H9 (cell line): ENCODE results near the gene PRPF18. TPM values are rescaled to one million over a fixed set of nuclear protein-coding genes. Genes with fewer than 3 reads are reported as not detected.

ENCODE experiments used
- DNase-seq: peaks from one replicate; pipeline ENCODE4 v3.0.0-alpha.2; 2017
- H2AFZ ChIP-seq: one replicate; pipeline ENCODE4 v1.6.1; 2013; ENCODE audit warnings: mild to moderate bottlenecking, low read length, control low read depth, moderate library complexity
- H2AK5ac ChIP-seq: 2 replicates; pipeline ENCODE4 v1.6.1; 2013; ENCODE audit warnings: low read length, control low read depth, mixed read lengths; ENCODE audit not compliant: insufficient read length
- H2BK120ac ChIP-seq: one replicate; pipeline ENCODE4 v1.6.1; 2013; ENCODE audit warnings: low read depth, mild to moderate bottlenecking, low read length, control low read depth, inconsistent platforms; ENCODE audit not compliant: poor library complexity, severe bottlenecking
- H2BK12ac ChIP-seq: 2 replicates; pipeline ENCODE4 v1.6.1; 2013; ENCODE audit warnings: low read length, control low read depth, mixed read lengths, low read depth; ENCODE audit not compliant: insufficient read length
- H2BK15ac ChIP-seq: 2 replicates; pipeline ENCODE4 v1.6.1; 2013; ENCODE audit warnings: low read depth, low read length, control low read depth
- H2BK20ac ChIP-seq: one replicate; pipeline ENCODE4 v1.6.1; 2013; ENCODE audit warnings: low read depth, mild to moderate bottlenecking, low read length, control low read depth, inconsistent platforms; ENCODE audit not compliant: poor library complexity, severe bottlenecking
- H2BK5ac ChIP-seq: 2 replicates; pipeline ENCODE4 v1.6.1; 2013; ENCODE audit warnings: low read length, control low read depth, mixed read lengths; ENCODE audit not compliant: insufficient read length
- H3K14ac ChIP-seq: 2 replicates; pipeline ENCODE4 v1.6.1; 2013; ENCODE audit warnings: low read length, control low read depth; ENCODE audit not compliant: insufficient read depth
- H3K18ac ChIP-seq: 2 replicates; pipeline ENCODE4 v1.6.1; 2013; ENCODE audit warnings: low read depth, mild to moderate bottlenecking, mixed read lengths, low read length, control low read depth; ENCODE audit not compliant: insufficient read length
- H3K23ac ChIP-seq: 2 replicates; pipeline ENCODE4 v1.6.1; 2013; ENCODE audit warnings: low read length, control low read depth, mixed read lengths, low read depth; ENCODE audit not compliant: insufficient read length
- H3K23me2 ChIP-seq: 2 replicates; pipeline ENCODE4 v1.6.1; 2013; ENCODE audit warnings: low read depth, mild to moderate bottlenecking, mixed read lengths, low read length, control low read depth; ENCODE audit not compliant: insufficient read length, poor library complexity, severe bottlenecking
- H3K27ac ChIP-seq: 2 replicates; pipeline ENCODE4 v1.5.1; 2013; ENCODE audit warnings: low read length, control low read depth, mixed read lengths, low read depth; ENCODE audit not compliant: insufficient read length
- H3K27me3 ChIP-seq: 2 replicates; pipeline ENCODE4 v1.6.1; 2013; ENCODE audit warnings: low read length, control low read depth, inconsistent platforms; ENCODE audit not compliant: insufficient read depth
- H3K4ac ChIP-seq: 2 replicates; pipeline ENCODE4 v1.6.1; 2013; ENCODE audit warnings: low read depth, mild to moderate bottlenecking, control low read depth, inconsistent platforms, low read length, moderate library complexity
- H3K4me1 ChIP-seq: 2 replicates; pipeline ENCODE4 v1.6.1; 2013; ENCODE audit warnings: low read length, control low read depth, inconsistent platforms; ENCODE audit not compliant: insufficient read depth
- H3K4me2 ChIP-seq: 2 replicates; pipeline ENCODE4 v1.6.1; 2013; ENCODE audit warnings: low read length, control low read depth, mixed read lengths; ENCODE audit not compliant: insufficient read length, insufficient read depth
- H3K56ac ChIP-seq: 2 replicates; pipeline ENCODE4 v1.6.1; 2013; ENCODE audit warnings: low read depth, mild to moderate bottlenecking, mixed read lengths, low read length, control low read depth; ENCODE audit not compliant: insufficient read length
- H3K79me1 ChIP-seq: 2 replicates; pipeline ENCODE4 v1.6.1; 2013; ENCODE audit warnings: low read depth, mild to moderate bottlenecking, moderate library complexity, low read length, control low read depth, inconsistent platforms; ENCODE audit not compliant: insufficient read depth, poor library complexity, severe bottlenecking
- H3K79me2 ChIP-seq: 2 replicates; pipeline ENCODE4 v1.6.1; 2013; ENCODE audit warnings: low read length, control low read depth, inconsistent platforms; ENCODE audit not compliant: insufficient read depth
- H3K9ac ChIP-seq: 2 replicates; pipeline ENCODE4 v1.6.1; 2013; ENCODE audit warnings: low read length, control low read depth, mixed read lengths; ENCODE audit not compliant: insufficient read length; ENCODE audit errors: extremely low read depth
- H3K9me3 ChIP-seq: one replicate; pipeline ENCODE4 v1.6.1; 2013; ENCODE audit warnings: low read depth, low read length, inconsistent platforms; ENCODE audit not compliant: control insufficient read depth
- H3T11ph ChIP-seq: one replicate; pipeline ENCODE4 v1.6.1; 2013; ENCODE audit warnings: mild to moderate bottlenecking, low read length, control low read depth, inconsistent platforms
- H4K20me1 ChIP-seq: one replicate; pipeline ENCODE4 v1.6.1; 2013; ENCODE audit not compliant: control insufficient read depth, insufficient read length, insufficient read depth
- H4K5ac ChIP-seq: 2 replicates; pipeline ENCODE4 v1.6.1; 2013; ENCODE audit warnings: low read depth, mild to moderate bottlenecking, mixed read lengths, low read length, control low read depth; ENCODE audit not compliant: insufficient read length
- H4K8ac ChIP-seq: replicated peaks from 2 replicates; pipeline ENCODE4 v1.6.1; 2013; ENCODE audit warnings: low read length, control low read depth, mixed read lengths, low read depth; ENCODE audit not compliant: insufficient read length
- H4K91ac ChIP-seq: 2 replicates; pipeline ENCODE4 v1.6.1; 2013; ENCODE audit warnings: low read depth, mild to moderate bottlenecking, moderate library complexity, mixed read lengths, low read length, control low read depth; ENCODE audit not compliant: insufficient read length
- H3K27ac Mint-ChIP-seq, 3 experiments: 2 replicates in 2 of 3; 3 replicates in 1 of 3; pipeline ENCODE4 v1.8.0; 2020 to 2021; ENCODE audit warnings: mixed read lengths in 3 of 3, mild to moderate bottlenecking in 1 of 3, moderate library complexity in 1 of 3
- H3K27me3 Mint-ChIP-seq: 2 replicates; pipeline ENCODE4 v1.8.0; 2021; ENCODE audit warnings: low read depth, mild to moderate bottlenecking, moderate library complexity, mixed read lengths
- H3K36me3 Mint-ChIP-seq, 3 experiments: 2 replicates in 2 of 3; 3 replicates in 1 of 3; pipeline ENCODE4 v1.8.0; 2020 to 2021; ENCODE audit warnings: low read depth in 3 of 3, mixed read lengths in 3 of 3; ENCODE audit not compliant: insufficient read depth in 1 of 3
- H3K4me1 Mint-ChIP-seq, 2 experiments: 2 replicates each; pipeline ENCODE4 v1.8.0; 2020; ENCODE audit warnings: mixed read lengths in 2 of 2
- H3K4me3 Mint-ChIP-seq, 2 experiments: 2 replicates in 1 of 2; 3 replicates in 1 of 2; pipeline ENCODE4 v1.8.0; 2020 to 2021; ENCODE audit warnings: mild to moderate bottlenecking in 2 of 2, mixed read lengths in 2 of 2, moderate library complexity in 1 of 2
- H3K9me3 Mint-ChIP-seq, 2 experiments: 2 replicates in 1 of 2; 3 replicates in 1 of 2; pipeline ENCODE4 v1.8.0; 2020; ENCODE audit warnings: mild to moderate bottlenecking in 2 of 2, mixed read lengths in 2 of 2, moderate library complexity in 1 of 2
- WGBS: extraction: QIAGEN DNeasy Blood & Tissue Kit; methylation state at CpG from one replicate; pipeline ENCODE4 v1.1.7; 2013; ENCODE audit warnings: missing lambda C conversion rate, low lambda C conversion rate, mixed read lengths; ENCODE audit not compliant: insufficient read length; ENCODE audit errors: extremely low coverage; 5-methylcytosine and 5-hydroxymethylcytosine counted together
- total RNA-seq: library from RNA; stranded (reverse); gene quantifications from 2 replicates; pipeline ENCODE4 v1.2.1, GENCODE V29; 2021
- TF ChIP-seq, protein P1 (sequence below): fragments of 200-600 bp; sonication (generic); conservative IDR thresholded peaks from 3 replicates; pipeline ENCODE4 v1.8.0; 2021; ENCODE audit warnings: antibody characterized with exemption, mild to moderate bottlenecking

Gene PRPF18
- total RNA-seq, 1 experiment from 2014 or later, result 17.1 TPM

DNA sequence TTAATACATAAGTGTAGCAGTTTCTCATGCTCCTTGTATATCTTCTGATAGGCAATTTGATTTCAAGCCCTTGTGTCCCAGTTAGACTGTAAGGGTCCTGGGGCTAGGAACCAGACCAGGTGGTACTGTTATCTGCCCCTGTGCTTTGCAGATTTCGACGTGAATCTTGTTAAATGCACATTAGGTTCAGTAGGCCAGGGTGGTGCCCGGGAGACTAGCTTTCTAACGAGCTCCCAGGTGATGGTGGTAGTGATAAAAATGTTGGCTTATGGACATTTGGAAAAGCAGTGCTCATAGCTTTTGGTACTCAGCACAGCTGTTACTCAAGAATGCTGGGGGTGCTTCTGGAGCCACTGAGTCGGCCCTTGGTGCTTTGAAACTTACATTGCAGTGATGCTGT lies 64.2 kb downstream of the PRPF18 start:
- H2BK15ac ChIP-seq, result no peak overlapping the region
- no peak overlapping the region for H3K27ac Mint-ChIP-seq
- no peak overlapping the region for H2AFZ ChIP-seq
- H4K8ac ChIP-seq, result no peak overlapping the region
- no peak overlapping the region for H3K4me2 ChIP-seq
- no peak overlapping the region for H4K5ac ChIP-seq
- H3K23me2 ChIP-seq, result no peaks in the 10 kb centered on the region
- no peak overlapping the region for H2BK12ac ChIP-seq
- H3K4ac ChIP-seq, result no peak overlapping the region
- H3K79me1 ChIP-seq, result no peaks in the 10 kb centered on the region
- no peak overlapping the region for H2BK120ac ChIP-seq
- H3K56ac ChIP-seq, result no peak overlapping the region
- no peaks in the 10 kb centered on the region for H3K9me3 ChIP-seq
- H3K4me1 Mint-ChIP-seq, result peaks cover 0 to 7% of the 10 kb centered on the region in 2 experiments; a peak in 1 of 4 replicates
- no peak overlapping the region for H2BK5ac ChIP-seq
- H3K4me3 Mint-ChIP-seq, result no peak overlapping the region
- no peak overlapping the region for H3T11ph ChIP-seq
- no peak overlapping the region for H2AK5ac ChIP-seq
- no peak overlapping the region for H3K23ac ChIP-seq
- peaks cover 20 to 39% (median 32%) of the 10 kb centered on the region in 3 experiments; a peak in 6 of 7 replicates for H3K36me3 Mint-ChIP-seq
- DNase-seq, result no peak
- H3K14ac ChIP-seq, result no peak overlapping the region
- no peaks in the 10 kb centered on the region for H3K79me2 ChIP-seq
- H3K4me1 ChIP-seq, result no peaks in the 10 kb centered on the region
- H4K91ac ChIP-seq, result no peak overlapping the region
- no peak overlapping the region for H3K18ac ChIP-seq
- H3K9me3 Mint-ChIP-seq, result no peaks in the 10 kb centered on the region; a peak in 1 of 5 replicates
- TF ChIP-seq, protein P1, sequence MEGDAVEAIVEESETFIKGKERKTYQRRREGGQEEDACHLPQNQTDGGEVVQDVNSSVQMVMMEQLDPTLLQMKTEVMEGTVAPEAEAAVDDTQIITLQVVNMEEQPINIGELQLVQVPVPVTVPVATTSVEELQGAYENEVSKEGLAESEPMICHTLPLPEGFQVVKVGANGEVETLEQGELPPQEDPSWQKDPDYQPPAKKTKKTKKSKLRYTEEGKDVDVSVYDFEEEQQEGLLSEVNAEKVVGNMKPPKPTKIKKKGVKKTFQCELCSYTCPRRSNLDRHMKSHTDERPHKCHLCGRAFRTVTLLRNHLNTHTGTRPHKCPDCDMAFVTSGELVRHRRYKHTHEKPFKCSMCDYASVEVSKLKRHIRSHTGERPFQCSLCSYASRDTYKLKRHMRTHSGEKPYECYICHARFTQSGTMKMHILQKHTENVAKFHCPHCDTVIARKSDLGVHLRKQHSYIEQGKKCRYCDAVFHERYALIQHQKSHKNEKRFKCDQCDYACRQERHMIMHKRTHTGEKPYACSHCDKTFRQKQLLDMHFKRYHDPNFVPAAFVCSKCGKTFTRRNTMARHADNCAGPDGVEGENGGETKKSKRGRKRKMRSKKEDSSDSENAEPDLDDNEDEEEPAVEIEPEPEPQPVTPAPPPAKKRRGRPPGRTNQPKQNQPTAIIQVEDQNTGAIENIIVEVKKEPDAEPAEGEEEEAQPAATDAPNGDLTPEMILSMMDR, result no peak
- no peak overlapping the region for H2BK20ac ChIP-seq
- WGBS, result no CpG with 5 or more reads among the region's 5 CpGs
- H3K9ac ChIP-seq, result no peak overlapping the region
- H4K20me1 ChIP-seq, result no peaks in the 10 kb centered on the region
- no peak overlapping the region for H3K27ac ChIP-seq
- H3K27me3 ChIP-seq, result no peaks in the 10 kb centered on the region
- H3K27me3 Mint-ChIP-seq, result no peaks in the 10 kb centered on the region
